Gastrocnemius medialis (tissue), 4 donors: ENCODE results near the gene EEIG1. TPM values are rescaled to one million over a fixed set of nuclear protein-coding genes. Genes with fewer than 3 reads are reported as not detected.
"Not testable (repeated sequence)": the region's sequence is repeated elsewhere in the genome, so short reads cannot be mapped to it uniquely, and the experiment has no call there.

Experiments
- ATAC-seq, 2 donors: fragments of 150-250 bp; one replicate each; pipeline ENCODE4 v1.9.1; 2016
- DNase-seq, 2 donors: peaks; one replicate each; pipeline ENCODE4 v3.0.0-alpha.2; 2019
- H3K27ac ChIP-seq, 4 donors: fragments of 200-600 bp; sonication (generic); 1 replicate in 1 of 4; 2 replicates in 3 of 4; pipeline ENCODE4 v1.5.1; 2016 to 2018; ENCODE audit warnings: mild to moderate bottlenecking in 2 of 4, moderate library complexity in 1 of 4
- H3K27me3 ChIP-seq, 3 donors: fragments of 200-600 bp; sonication (generic) in 2 of 3; 1 replicate in 1 of 3; 2 replicates in 2 of 3; pipeline versions ENCODE4 v1.5.1 to v1.6.0; 2016 to 2019; ENCODE audit warnings: mild to moderate bottlenecking in 1 of 3, moderate library complexity in 1 of 3
- H3K36me3 ChIP-seq, 2 donors: fragments of 200-600 bp; sonication (generic) in 1 of 2; one replicate each; pipeline ENCODE4 v1.5.1; 2017 to 2018
- H3K4me1 ChIP-seq, 2 donors: fragments of 200-600 bp; sonication (generic) in 1 of 2; one replicate each; pipeline ENCODE4 v1.5.1; 2016 to 2017; ENCODE audit warnings: mild to moderate bottlenecking in 2 of 2
- H3K4me3 ChIP-seq, 4 donors: fragments of 200-600 bp; sonication (generic) in 3 of 4; 1 replicate in 1 of 4; 2 replicates in 3 of 4; pipeline ENCODE4 v1.5.1; 2016 to 2019; ENCODE audit warnings: mild to moderate bottlenecking in 2 of 4
- H3K9me3 ChIP-seq, 3 donors: fragments of 200-600 bp; sonication (generic) in 2 of 3; 1 replicate in 1 of 3; 2 replicates in 2 of 3; pipeline ENCODE4 v1.5.1; 2016 to 2019
- CTCF ChIP-seq, 5 experiments: fragments of 450-650 bp in 3 of 5; fragments of 200-600 bp in 2 of 5; sonication (generic) in 2 of 5; IDR thresholded peaks in 4 of 5; conservative IDR thresholded peaks in 1 of 5; 1 replicate in 4 of 5; 2 replicates in 1 of 5; pipeline ENCODE4 v1.5.1; 2016 to 2019; ENCODE audit warnings: antibody characterized with exemption in 5 of 5, mild to moderate bottlenecking in 3 of 5, moderate library complexity in 3 of 5
- POLR2A ChIP-seq, 2 donors: fragments of 450-650 bp; IDR thresholded peaks; one replicate each; pipeline ENCODE4 v1.6.1; 2017; ENCODE audit warnings: antibody characterized with exemption in 2 of 2, mild to moderate bottlenecking in 2 of 2, moderate library complexity in 2 of 2
- in situ Hi-C, 4 donors: fragments of 200-750 bp; cut with MboI; loops; one replicate each; pipeline versions ENCODE4 v1.15.0 to v1.8.0; 2017; ENCODE audit warnings: low sequenced_read_pairs in 4 of 4
- intact Hi-C: fragments of 100-400 bp; cut with DNase I; formaldehyde crosslinking; loops from one replicate; pipeline ENCODE4 v1.15.1; 2023; ENCODE audit warnings: low total_unique reads
- total RNA-seq, 4 donors: library from RNA; depleted of rRNA; stranded (reverse); fragments of >200 nt; gene quantifications; one replicate each; pipeline versions ENCODE4 v1.1.0 to v1.2.3, GENCODE V29; 2016

Gene EEIG1
- total RNA-seq, 4 donors from 2014 or later: 1.8 to 4.5 (median 2.8) TPM

GRCh38 chr9:128025736-128026135, 44.9 kb upstream of the EEIG1 start:
- H3K27me3 ChIP-seq: no peaks in the 10 kb centered on the region
- TF ChIP-seq CTCF (IDR thresholded peaks at IDR 0.05 in 4 of 5, conservative IDR thresholded peaks at IDR 0.05 in 1 of 5): no peak
- no peak for TF ChIP-seq POLR2A (IDR thresholded peaks at IDR 0.05)
- intact Hi-C loops: no loop called here
- H3K9me3 ChIP-seq: no peaks in the 10 kb centered on the region
- in situ Hi-C loops: no loop called here
- H3K4me1 ChIP-seq: no peaks in the 10 kb centered on the region
- H3K27ac ChIP-seq: no peak overlapping the region
- DNase-seq: no peak
- ATAC-seq: no peak
- H3K4me3 ChIP-seq: no peak overlapping the region
- no peaks in the 10 kb centered on the region for H3K36me3 ChIP-seq

- Histone ChIP-seq H3K9me3 (no peaks in the 10 kb centered on the region), H3K36me3 (no peaks in the 10 kb centered on the region), H3K4me3 (no peak overlapping the region), H3K4me1 (no peaks in the 10 kb centered on the region), H3K27me3 (no peaks in the 10 kb centered on the region), H3K27ac (no peak overlapping the region)
- TF ChIP-seq CTCF (IDR thresholded peaks at IDR 0.05 in 4 of 5, conservative IDR thresholded peaks at IDR 0.05 in 1 of 5): no peak
- TF ChIP-seq POLR2A (IDR thresholded peaks at IDR 0.05): no peak
- ATAC-seq (no peak), DNase-seq (no peak)
- in situ Hi-C loops: no loop called here
- intact Hi-C loops: no loop called here
Measured at GRCh38 chr9:128024761-128025308, 44.0 kb upstream of the EEIG1 start.

GRCh38 chr9:128023671-128024070, 42.9 kb upstream of the EEIG1 start:
- ATAC-seq, H3K4me3 ChIP-seq, H3K9me3 ChIP-seq, H3K27ac ChIP-seq, H3K36me3 ChIP-seq, in situ Hi-C loops, DNase-seq, H3K27me3 ChIP-seq, intact Hi-C loops, H3K4me1 ChIP-seq: not testable (repeated sequence)

GRCh38 chr9:128022886-128023285, 42.1 kb upstream of the EEIG1 start:
- intact Hi-C loops (no loop called here), in situ Hi-C loops (no loop called here)
- DNase-seq (no peak), ATAC-seq (no peak)
- no peaks in the 10 kb centered on the region for H3K36me3 ChIP-seq
- TF ChIP-seq POLR2A (IDR thresholded peaks at IDR 0.05) (no peak), CTCF (IDR thresholded peaks at IDR 0.05 in 4 of 5, conservative IDR thresholded peaks at IDR 0.05 in 1 of 5) (no peak)
- H3K4me1 ChIP-seq: no peaks in the 10 kb centered on the region
- no peak overlapping the region for H3K4me3 ChIP-seq
- no peaks in the 10 kb centered on the region for H3K9me3 ChIP-seq
- H3K27me3 ChIP-seq: no peaks in the 10 kb centered on the region
- no peak overlapping the region for H3K27ac ChIP-seq

GRCh38 chr9:128021098-128021497, 40.3 kb upstream of the EEIG1 start:
- Histone ChIP-seq H3K36me3 (no peaks in the 10 kb centered on the region), H3K4me1 (no peaks in the 10 kb centered on the region), H3K27me3 (no peaks in the 10 kb centered on the region), H3K27ac (no peak overlapping the region), H3K9me3 (no peaks in the 10 kb centered on the region), H3K4me3 (no peak overlapping the region)
- in situ Hi-C loops (no loop called here), intact Hi-C loops (no loop called here)
- TF ChIP-seq POLR2A (IDR thresholded peaks at IDR 0.05): no peak
- TF ChIP-seq CTCF (IDR thresholded peaks at IDR 0.05 in 4 of 5, conservative IDR thresholded peaks at IDR 0.05 in 1 of 5): no peak
- DNase-seq (no peak), ATAC-seq (no peak)
